HepG2 (cell line): ENCODE measurements around the gene TMEM129. TPM values are rescaled to one million over a fixed set of nuclear protein-coding genes. Genes with fewer than 3 reads are reported as not detected.

Experiments
- CSRNP2 ChIP-seq: sonication (generic); formaldehyde crosslinking; conservative IDR thresholded peaks from 2 replicates; pipeline ENCODE4 v1.8.0; 2022; ENCODE audit warnings: low read depth, missing genetic modification reagents
- ETV5 ChIP-seq: IDR thresholded peaks from 2 replicates; pipeline ENCODE4 v1.6.1; 2018; ENCODE audit warnings: missing biosample characterization, missing genetic modification reagents, inconsistent platforms, borderline replicate concordance
- FIP1L1 ChIP-seq: fragments of 200-400 bp; formaldehyde crosslinking; IDR thresholded peaks from 2 replicates; pipeline ENCODE4 v1.6.1; 2018; ENCODE audit warnings: low read depth, mild to moderate bottlenecking, low read length, moderate library complexity, borderline replicate concordance; ENCODE audit not compliant: insufficient read depth
- FLYWCH1 ChIP-seq: sonication (generic); formaldehyde crosslinking; IDR thresholded peaks from 2 replicates; pipeline ENCODE4 v1.8.1; 2023; ENCODE audit warnings: mild to moderate bottlenecking, missing genetic modification reagents
- HDAC1 ChIP-seq: sonication (generic); formaldehyde crosslinking; IDR thresholded peaks from 2 replicates; pipeline ENCODE4 v1.5.1; 2020; ENCODE audit warnings: mild to moderate bottlenecking, missing genetic modification reagents
- KDM1A ChIP-seq: IDR thresholded peaks from 2 replicates; pipeline ENCODE4 v1.6.1; 2016; ENCODE audit warnings: missing compliant biosample characterization
- KIAA2018 ChIP-seq: sonication (generic); formaldehyde crosslinking; IDR thresholded peaks from 2 replicates; pipeline ENCODE4 v1.5.0; 2020; ENCODE audit warnings: mild to moderate bottlenecking, missing genetic modification reagents, borderline replicate concordance
- MEIS2 ChIP-seq: sonication (generic); formaldehyde crosslinking; IDR thresholded peaks from 2 replicates; pipeline ENCODE4 v1.9.0; 2021; ENCODE audit warnings: mild to moderate bottlenecking, missing genetic modification reagents
- MXI1 ChIP-seq: IDR thresholded peaks from 3 replicates; pipeline ENCODE4 v1.6.1; 2012; ENCODE audit warnings: low read depth, low read length, inconsistent platforms, borderline replicate concordance
- NFYB ChIP-seq: sonication (generic); formaldehyde crosslinking; IDR thresholded peaks from 2 replicates; pipeline ENCODE4 v1.4.0; 2020; ENCODE audit warnings: missing genetic modification reagents
- NR2F1 ChIP-seq, 2 experiments: fragments of 450-650 bp in 1 of 2; formaldehyde crosslinking in 1 of 2; IDR thresholded peaks; 2 replicates each; pipeline versions ENCODE4 v1.5.0 to v1.6.1; 2016 to 2020; ENCODE audit warnings: mild to moderate bottlenecking in 1 of 2, missing compliant biosample characterization in 1 of 2, missing genetic modification reagents in 1 of 2, moderate library complexity in 1 of 2
- PAWR ChIP-seq: sonication (generic); formaldehyde crosslinking; IDR thresholded peaks from 2 replicates; pipeline ENCODE4 v1.4.0; 2020; ENCODE audit warnings: missing genetic modification reagents, mild to moderate bottlenecking, borderline replicate concordance
- PBX3 ChIP-seq: sonication (generic); formaldehyde crosslinking; IDR thresholded peaks from 2 replicates; pipeline ENCODE4 v1.8.1; 2023; ENCODE audit warnings: missing genetic modification reagents, inconsistent platforms, borderline replicate concordance
- SOX13 ChIP-seq, 3 experiments: fragments of 450-650 bp in 1 of 3; sonication (generic) in 1 of 3; formaldehyde crosslinking in 1 of 3; IDR thresholded peaks in 2 of 3; conservative IDR thresholded peaks in 1 of 3; 2 replicates each; pipeline versions ENCODE4 v1.5.0 to v1.6.1; 2016 to 2020; ENCODE audit warnings: antibody characterized with exemption in 1 of 3, mild to moderate bottlenecking in 1 of 3, missing compliant biosample characterization in 1 of 3, missing genetic modification reagents in 1 of 3, moderate library complexity in 1 of 3
- ZFP36L1 ChIP-seq: sonication (generic); formaldehyde crosslinking; IDR thresholded peaks from 2 replicates; pipeline ENCODE4 v1.8.0; 2022; ENCODE audit warnings: mild to moderate bottlenecking, missing genetic modification reagents, moderate library complexity
- ZNF12 ChIP-seq: sonication (generic); formaldehyde crosslinking; IDR thresholded peaks from 2 replicates; pipeline ENCODE4 v1.5.0; 2020; ENCODE audit warnings: missing genetic modification reagents
- ZNF138 ChIP-seq: sonication (generic); formaldehyde crosslinking; IDR thresholded peaks from 2 replicates; pipeline ENCODE4 v1.5.0; 2020; ENCODE audit warnings: mild to moderate bottlenecking, low read depth, missing genetic modification reagents
- ZNF232 ChIP-seq: sonication (generic); formaldehyde crosslinking; IDR thresholded peaks from 2 replicates; pipeline ENCODE4 v1.4.0; 2020; ENCODE audit warnings: missing genetic modification reagents, borderline replicate concordance
- ZNF678 ChIP-seq: sonication (generic); formaldehyde crosslinking; IDR thresholded peaks from 2 replicates; pipeline ENCODE4 v1.4.0; 2020; ENCODE audit warnings: mild to moderate bottlenecking, missing genetic modification reagents
- polyA plus RNA-seq, 8 experiments: library from polyadenylated mRNA; depleted of rRNA in 3 of 8; stranded (reverse) in 7 of 8; unstranded in 1 of 8; fragments of >200 nt; fragmentation: Illumina TruSeq in 4 of 8; extraction: Trizol in 4 of 8; gene quantifications; 2 replicates each; pipeline versions ENCODE4 v1.2.1 to v1.2.3, GENCODE V29; 2011 to 2016; ENCODE audit warnings: low read depth in 4 of 8, missing spikeins in 1 of 8, mixed read lengths in 1 of 8; ENCODE audit not compliant: insufficient read depth in 1 of 8
- total RNA-seq, 5 experiments: library from RNA; depleted of rRNA; stranded (reverse); fragments of >200 nt; fragmentation: Illumina TruSeq; extraction: Trizol; gene quantifications; 2 replicates each; pipeline ENCODE4 v1.2.3, GENCODE V29; 2016; ENCODE audit warnings: low read depth in 1 of 5

Gene TMEM129
- total and polyA plus RNA-seq, 2 of the 13 experiments (the other 11 are each of a cell fraction or from before 2014, with no cell fraction given), result 19.0 to 25.8 TPM

GRCh38 chr4:1751919-1752283 lies 30.8 kb upstream of the TMEM129 start (continued):
- TF ChIP-seq CSRNP2 (CRISPR knock-in tag) (no peak), ETV5 (CRISPR knock-in tag) (peak; percentile 46; the same call in 1 of the 2 replicates), KIAA2018 (CRISPR knock-in tag) (no peak), KDM1A (CRISPR knock-in tag) (no peak), ZNF138 (CRISPR knock-in tag) (no peak), FIP1L1 (0 out of 2 replicates have a peak, but pooled peaks have one; percentile 42), ZNF232 (CRISPR knock-in tag) (0 out of 2 replicates have a peak, but pooled peaks have one; percentile 37), PBX3 (CRISPR knock-in tag) (no peak), SOX13 (IDR thresholded peaks at IDR 0.05) (no peak), SOX13 (CRISPR knock-in tag; conservative IDR thresholded peaks at IDR 0.05 in 1 of 2, IDR thresholded peaks at IDR 0.05 in 1 of 2) (peak in 1 of 2 experiments; percentile 36; a peak in 1 of 4 replicates), ZNF12 (CRISPR knock-in tag) (no peak), ZFP36L1 (CRISPR knock-in tag) (no peak), NFYB (CRISPR knock-in tag) (no peak), NR2F1 (CRISPR knock-in tag; IDR thresholded peaks at IDR 0.05) (no peak), ZNF678 (CRISPR knock-in tag) (0 out of 2 replicates have a peak, but pooled peaks have one; percentile 15), HDAC1 (peak; percentile 29; the same call in 1 of the 2 replicates), MEIS2 (CRISPR knock-in tag) (0 out of 2 replicates have a peak, but pooled peaks have one; percentile 33), MXI1 (no peak), FLYWCH1 (no peak), PAWR (CRISPR knock-in tag) (no peak)
